ENCODE data around the gene GHR. TPM values are rescaled to one million over a fixed set of nuclear protein-coding genes. Genes with fewer than 3 reads are reported as not detected.

Gene GHR
- total RNA-seq, 1 donor from 2014 or later = 2.3 TPM

- Mint-ChIP-seq H3K27me3 (ENCODE audit: low read depth, unreplicated experiment) (no peaks in the 10 kb centered on the region), H3K4me1 (ENCODE audit: low read depth, unreplicated experiment) (peaks cover 3% of the 10 kb centered on the region), H3K9me3 (ENCODE audit: unreplicated experiment) (no peaks in the 10 kb centered on the region), H3K36me3 (ENCODE audit: low read depth, unreplicated experiment) (no peaks in the 10 kb centered on the region), H3K27ac (ENCODE audit: unreplicated experiment) (no peak overlapping the region), H3K4me3 (ENCODE audit: unreplicated experiment) (no peak overlapping the region)
- H3K79me2 ChIP-seq (ENCODE audit: insufficient read depth, low read length) = no peaks in the 10 kb centered on the region
- no peaks in the 10 kb centered on the region for H3K36me3 ChIP-seq (ENCODE audit: insufficient read depth, low read length)
- TF ChIP-seq, protein P1, sequence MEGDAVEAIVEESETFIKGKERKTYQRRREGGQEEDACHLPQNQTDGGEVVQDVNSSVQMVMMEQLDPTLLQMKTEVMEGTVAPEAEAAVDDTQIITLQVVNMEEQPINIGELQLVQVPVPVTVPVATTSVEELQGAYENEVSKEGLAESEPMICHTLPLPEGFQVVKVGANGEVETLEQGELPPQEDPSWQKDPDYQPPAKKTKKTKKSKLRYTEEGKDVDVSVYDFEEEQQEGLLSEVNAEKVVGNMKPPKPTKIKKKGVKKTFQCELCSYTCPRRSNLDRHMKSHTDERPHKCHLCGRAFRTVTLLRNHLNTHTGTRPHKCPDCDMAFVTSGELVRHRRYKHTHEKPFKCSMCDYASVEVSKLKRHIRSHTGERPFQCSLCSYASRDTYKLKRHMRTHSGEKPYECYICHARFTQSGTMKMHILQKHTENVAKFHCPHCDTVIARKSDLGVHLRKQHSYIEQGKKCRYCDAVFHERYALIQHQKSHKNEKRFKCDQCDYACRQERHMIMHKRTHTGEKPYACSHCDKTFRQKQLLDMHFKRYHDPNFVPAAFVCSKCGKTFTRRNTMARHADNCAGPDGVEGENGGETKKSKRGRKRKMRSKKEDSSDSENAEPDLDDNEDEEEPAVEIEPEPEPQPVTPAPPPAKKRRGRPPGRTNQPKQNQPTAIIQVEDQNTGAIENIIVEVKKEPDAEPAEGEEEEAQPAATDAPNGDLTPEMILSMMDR (IDR thresholded peaks at IDR 0.05; ENCODE audit: insufficient read depth, low read depth, low read length) = no peak
- no peak for TF ChIP-seq EZH2 (IDR thresholded peaks at IDR 0.05; ENCODE audit: insufficient read depth, low read length)
- no peak for DNase-seq (ENCODE audit: low read depth)
- no peaks in the 10 kb centered on the region for H4K20me1 ChIP-seq (ENCODE audit: insufficient read depth, low read length)
- no peaks in the 10 kb centered on the region for H3K9me3 ChIP-seq (ENCODE audit: insufficient read depth, low read depth, low read length)
- no peak for FAIRE-seq
- H3K4me2 ChIP-seq (ENCODE audit: low read length) = no peak overlapping the region
- H2AFZ ChIP-seq (ENCODE audit: low read depth, low read length) = no peak overlapping the region
- no peaks in the 10 kb centered on the region for H3K4me1 ChIP-seq (ENCODE audit: insufficient read depth, low read length)
- no peak overlapping the region for H3K9ac ChIP-seq (ENCODE audit: low read length)
- H3K27me3 ChIP-seq (ENCODE audit: insufficient read depth, low read length) = no peaks in the 10 kb centered on the region
- no peak overlapping the region for H3K27ac ChIP-seq (ENCODE audit: low read depth, low read length)
- no peak overlapping the region for H3K4me3 ChIP-seq (ENCODE audit: insufficient read depth, low read depth, low read length)
These were observed 209.2 kb downstream of the GHR start for GRCh38 chr5:42632354-42632900.

- H3K4me3 Mint-ChIP-seq (ENCODE audit: unreplicated experiment) = no peak overlapping the region
- H3K4me3 ChIP-seq (ENCODE audit: insufficient read depth, low read depth, low read length) = no peak overlapping the region
- H3K27me3 Mint-ChIP-seq (ENCODE audit: low read depth, unreplicated experiment) = no peaks in the 10 kb centered on the region
- H3K9ac ChIP-seq (ENCODE audit: low read length) = no peak overlapping the region
- H3K27ac ChIP-seq (ENCODE audit: low read depth, low read length) = no peak overlapping the region
- FAIRE-seq = no peak
- no peaks in the 10 kb centered on the region for H3K36me3 Mint-ChIP-seq (ENCODE audit: low read depth, unreplicated experiment)
- TF ChIP-seq EZH2 (IDR thresholded peaks at IDR 0.05; ENCODE audit: insufficient read depth, low read length) = no peak
- TF ChIP-seq, protein P1 (IDR thresholded peaks at IDR 0.05; ENCODE audit: insufficient read depth, low read depth, low read length) = no peak
- H3K79me2 ChIP-seq (ENCODE audit: insufficient read depth, low read length) = no peaks in the 10 kb centered on the region
- no peak overlapping the region for H3K27ac Mint-ChIP-seq (ENCODE audit: unreplicated experiment)
- H3K4me2 ChIP-seq (ENCODE audit: low read length) = no peak overlapping the region
- H3K36me3 ChIP-seq (ENCODE audit: insufficient read depth, low read length) = no peaks in the 10 kb centered on the region
- H3K4me1 Mint-ChIP-seq (ENCODE audit: low read depth, unreplicated experiment) = peaks cover 3% of the 10 kb centered on the region
- H3K27me3 ChIP-seq (ENCODE audit: insufficient read depth, low read length) = no peaks in the 10 kb centered on the region
- no peaks in the 10 kb centered on the region for H4K20me1 ChIP-seq (ENCODE audit: insufficient read depth, low read length)
- no peaks in the 10 kb centered on the region for H3K9me3 Mint-ChIP-seq (ENCODE audit: unreplicated experiment)
- no peak overlapping the region for H2AFZ ChIP-seq (ENCODE audit: low read depth, low read length)
- DNase-seq (ENCODE audit: low read depth) = no peak
- H3K4me1 ChIP-seq (ENCODE audit: insufficient read depth, low read length) = no peaks in the 10 kb centered on the region
- no peaks in the 10 kb centered on the region for H3K9me3 ChIP-seq (ENCODE audit: insufficient read depth, low read depth, low read length)
These were observed 211.3 kb downstream of the GHR start for GRCh38 chr5:42634575-42634974.

- H3K27me3 Mint-ChIP-seq (ENCODE audit: low read depth, unreplicated experiment) = no peaks in the 10 kb centered on the region
- Histone ChIP-seq H3K27ac (ENCODE audit: low read depth, low read length) (no peak overlapping the region), H4K20me1 (ENCODE audit: insufficient read depth, low read length) (no peaks in the 10 kb centered on the region), H3K4me3 (ENCODE audit: insufficient read depth, low read depth, low read length) (no peak overlapping the region), H3K36me3 (ENCODE audit: insufficient read depth, low read length) (no peaks in the 10 kb centered on the region), H2AFZ (ENCODE audit: low read depth, low read length) (no peak overlapping the region), H3K4me1 (ENCODE audit: insufficient read depth, low read length) (no peaks in the 10 kb centered on the region), H3K27me3 (ENCODE audit: insufficient read depth, low read length) (no peaks in the 10 kb centered on the region), H3K9ac (ENCODE audit: low read length) (no peak overlapping the region), H3K79me2 (ENCODE audit: insufficient read depth, low read length) (no peaks in the 10 kb centered on the region), H3K9me3 (ENCODE audit: insufficient read depth, low read depth, low read length) (no peaks in the 10 kb centered on the region), H3K4me2 (ENCODE audit: low read length) (no peak overlapping the region)
- DNase-seq (ENCODE audit: low read depth) (no peak), FAIRE-seq (no peak)
- H3K36me3 Mint-ChIP-seq (ENCODE audit: low read depth, unreplicated experiment) = no peaks in the 10 kb centered on the region
- H3K9me3 Mint-ChIP-seq (ENCODE audit: unreplicated experiment) = no peaks in the 10 kb centered on the region
- H3K4me1 Mint-ChIP-seq (ENCODE audit: low read depth, unreplicated experiment) = peaks cover 3% of the 10 kb centered on the region
- TF ChIP-seq, protein P1 (IDR thresholded peaks at IDR 0.05; ENCODE audit: insufficient read depth, low read depth, low read length) = no peak
- no peak for TF ChIP-seq EZH2 (IDR thresholded peaks at IDR 0.05; ENCODE audit: insufficient read depth, low read length)
- H3K4me3 Mint-ChIP-seq (ENCODE audit: unreplicated experiment) = no peak overlapping the region
- H3K27ac Mint-ChIP-seq (ENCODE audit: unreplicated experiment) = no peak overlapping the region
These were observed 213.2 kb downstream of the GHR start for GRCh38 chr5:42636425-42636824.
